ENCODE measurements around the gene UCP3.

DNA sequence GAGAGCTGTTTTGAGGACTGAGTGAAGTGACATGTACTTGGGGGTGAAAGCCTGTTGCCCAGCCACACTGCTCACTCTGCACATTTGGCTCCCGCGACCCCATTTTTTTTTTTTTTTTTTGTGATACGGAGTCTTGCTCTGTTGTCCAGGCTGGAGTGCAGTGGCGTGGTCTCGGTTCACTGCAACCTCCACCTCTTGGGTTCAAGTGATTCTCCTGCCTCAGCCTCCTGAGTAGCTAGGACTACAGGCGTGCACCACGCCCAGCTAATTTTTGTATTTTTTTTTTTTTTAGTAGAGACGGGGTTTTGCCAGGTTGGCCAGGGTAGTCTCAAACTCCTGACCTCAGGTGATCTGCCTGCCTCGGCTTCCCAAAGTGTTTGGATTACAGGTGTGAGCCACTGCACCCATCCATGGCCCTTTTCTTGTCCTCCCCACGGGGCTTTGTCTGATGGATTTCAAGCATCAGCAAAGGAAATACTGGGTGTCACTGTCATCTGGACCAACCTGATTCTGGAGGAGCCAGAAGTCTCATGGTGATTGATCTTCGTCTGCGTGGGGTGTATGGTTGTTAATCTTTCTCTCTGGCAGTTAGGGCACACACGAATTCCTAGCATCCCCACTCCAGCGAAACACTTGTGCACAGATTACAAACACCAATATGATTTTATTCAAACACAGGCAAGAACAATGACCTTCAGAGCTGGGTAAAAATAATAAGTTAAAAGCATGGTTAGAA, 3.4 kb upstream of the UCP3 start:
- TF ChIP-seq, protein P1, sequence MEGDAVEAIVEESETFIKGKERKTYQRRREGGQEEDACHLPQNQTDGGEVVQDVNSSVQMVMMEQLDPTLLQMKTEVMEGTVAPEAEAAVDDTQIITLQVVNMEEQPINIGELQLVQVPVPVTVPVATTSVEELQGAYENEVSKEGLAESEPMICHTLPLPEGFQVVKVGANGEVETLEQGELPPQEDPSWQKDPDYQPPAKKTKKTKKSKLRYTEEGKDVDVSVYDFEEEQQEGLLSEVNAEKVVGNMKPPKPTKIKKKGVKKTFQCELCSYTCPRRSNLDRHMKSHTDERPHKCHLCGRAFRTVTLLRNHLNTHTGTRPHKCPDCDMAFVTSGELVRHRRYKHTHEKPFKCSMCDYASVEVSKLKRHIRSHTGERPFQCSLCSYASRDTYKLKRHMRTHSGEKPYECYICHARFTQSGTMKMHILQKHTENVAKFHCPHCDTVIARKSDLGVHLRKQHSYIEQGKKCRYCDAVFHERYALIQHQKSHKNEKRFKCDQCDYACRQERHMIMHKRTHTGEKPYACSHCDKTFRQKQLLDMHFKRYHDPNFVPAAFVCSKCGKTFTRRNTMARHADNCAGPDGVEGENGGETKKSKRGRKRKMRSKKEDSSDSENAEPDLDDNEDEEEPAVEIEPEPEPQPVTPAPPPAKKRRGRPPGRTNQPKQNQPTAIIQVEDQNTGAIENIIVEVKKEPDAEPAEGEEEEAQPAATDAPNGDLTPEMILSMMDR (IDR thresholded peaks at IDR 0.05; ENCODE audit: low read depth, low read length), result no peak
- TF ChIP-seq EZH2phosphoT487 (IDR thresholded peaks at IDR 0.05; ENCODE audit: low read depth), result no peak
